Inflammatory macrophage treated with lipopolysaccharide for 1 hour (primary cell): Measurements from ENCODE around the gene KLF16.
"Not testable (repeated sequence)": the region's sequence is repeated elsewhere in the genome, so short reads cannot be mapped to it uniquely, and the experiment has no call there.

Source experiments
- DNase-seq, 2 donors: peaks; one replicate each; pipeline ENCODE4 v3.0.0-alpha.2; 2020 to 2022

KLF16 gene

GRCh38 chr19:1863328-1863637, at the start of gene KLF16:
Gene KLF16, minus strand, starts transcription at chr19:1863579. Its CDS starts 82 bp downstream, at chr19:1863497.
- DNase-seq = no peak

GRCh38 chr19:1912760-1913505, 49.6 kb upstream of the KLF16 start:
- no peak for DNase-seq

- no peak for DNase-seq
Measured at GRCh38 chr19:1911995-1912394, 48.6 kb upstream of the KLF16 start.

GRCh38 chr19:1911098-1911497, 47.7 kb upstream of the KLF16 start:
- DNase-seq = no peak

- no peak for DNase-seq
Measured at GRCh38 chr19:1910177-1910576, 46.8 kb upstream of the KLF16 start.

GRCh38 chr19:1909761-1910080, 46.3 kb upstream of the KLF16 start:
- no peak for DNase-seq

GRCh38 chr19:1908364-1908678, 44.9 kb upstream of the KLF16 start:
- DNase-seq = no peak

GRCh38 chr19:1907563-1908363, 44.4 kb upstream of the KLF16 start:
- no peak for DNase-seq

GRCh38 chr19:1906985-1907562, 43.7 kb upstream of the KLF16 start:
- DNase-seq = no peak

GRCh38 chr19:1905863-1906375, 42.5 kb upstream of the KLF16 start:
- DNase-seq = no peak

GRCh38 chr19:1905110-1905862, 41.9 kb upstream of the KLF16 start, which contains the start of the genes ADAT3 and SCAMP4:
Gene ADAT3, plus strand, starts transcription at chr19:1905399. Its CDS starts 6,649 bp downstream, at chr19:1912048.
Gene SCAMP4, plus strand, starts transcription at chr19:1905399. Its CDS starts 9,621 bp downstream, at chr19:1915020.
- peak; percentile 95 to 98 for DNase-seq

GRCh38 chr19:1904860-1905109, 41.4 kb upstream of the KLF16 start:
- no peak for DNase-seq

- no peak for DNase-seq
Measured at GRCh38 chr19:1902923-1903322, 39.5 kb upstream of the KLF16 start.

GRCh38 chr19:1901940-1902404, 38.6 kb upstream of the KLF16 start:
- DNase-seq = peak; percentile 94 to 95

GRCh38 chr19:1896508-1896907, 33.1 kb upstream of the KLF16 start:
- DNase-seq = no peak

GRCh38 chr19:1893791-1894190, 30.4 kb upstream of the KLF16 start:
- no peak for DNase-seq

- DNase-seq = no peak
Measured at GRCh38 chr19:1889907-1890306, 26.5 kb upstream of the KLF16 start.

- DNase-seq = no peak
Measured at GRCh38 chr19:1888385-1888784, 25.0 kb upstream of the KLF16 start.

- DNase-seq = not testable (repeated sequence)
Measured at GRCh38 chr19:1886360-1886759, 23.0 kb upstream of the KLF16 start.

GRCh38 chr19:1885398-1886119, 22.2 kb upstream of the KLF16 start, which contains the start of gene ABHD17A:
Gene ABHD17A, minus strand, starts transcription at chr19:1885496. Its CDS starts 3,930 bp downstream, at chr19:1881566.
- peak; percentile 91 to 99 for DNase-seq

GRCh38 chr19:1884719-1885334, 21.4 kb upstream of the KLF16 start:
- no peak for DNase-seq

- no peak for DNase-seq
Measured at GRCh38 chr19:1884291-1884718, 20.9 kb upstream of the KLF16 start.
